ENCODE measurements around the gene ITPRID2. TPM values are rescaled to one million over a fixed set of nuclear protein-coding genes. Genes with fewer than 3 reads are reported as not detected.

Gene ITPRID2
- total RNA-seq, 2 experiments from 2014 or later: 42.5 to 50.8 TPM

GRCh38 chr2:181943411-181944124 is 52.0 kb downstream of the ITPRID2 start:
- CTCF ChIA-PET: no interaction called here
- Mint-ChIP-seq H3K4me3 (no peak overlapping the region), H3K27ac (no peak overlapping the region), H3K36me3 (ENCODE audit: low read depth) (no peaks in the 10 kb centered on the region), H3K4me1 (ENCODE audit: low read depth) (peaks cover 3% of the 10 kb centered on the region), H3K27me3 (peaks cover 11% of the 10 kb centered on the region), H3K9me3 (no peaks in the 10 kb centered on the region)
- TF ChIP-seq CTCF (IDR thresholded peaks at IDR 0.05): no peak
- POLR2A ChIA-PET: no interaction called here
- ATAC-seq (no peak), DNase-seq (no peak)
- intact Hi-C loops (cut with micrococcal nuclease): no loop called here

GRCh38 chr2:181944164-181944913 is 52.8 kb downstream of the ITPRID2 start:
- DNase-seq (no peak), ATAC-seq (no peak)
- ChIA-PET CTCF (no interaction called here), POLR2A (no interaction called here)
- no peaks in the 10 kb centered on the region for H3K36me3 Mint-ChIP-seq (ENCODE audit: low read depth)
- intact Hi-C loops (cut with micrococcal nuclease): no loop called here
- H3K27ac Mint-ChIP-seq: no peak overlapping the region
- H3K27me3 Mint-ChIP-seq: peaks cover 13% of the 10 kb centered on the region
- H3K9me3 Mint-ChIP-seq: no peaks in the 10 kb centered on the region
- H3K4me3 Mint-ChIP-seq: no peak overlapping the region
- TF ChIP-seq CTCF (IDR thresholded peaks at IDR 0.05): no peak
- H3K4me1 Mint-ChIP-seq (ENCODE audit: low read depth): peaks cover 3% of the 10 kb centered on the region

GRCh38 chr2:181944914-181945291 is 53.4 kb downstream of the ITPRID2 start:
- no peak for TF ChIP-seq CTCF (IDR thresholded peaks at IDR 0.05)
- DNase-seq: no peak
- ChIA-PET CTCF (interaction anchor here (0.9 kb wide), 1 partner anchor 10 kb away, joined by 3 read pairs; no protein-coding TSS in a partner anchor), POLR2A (no interaction called here)
- Mint-ChIP-seq H3K4me3 (no peak overlapping the region), H3K4me1 (ENCODE audit: low read depth) (peaks cover 3% of the 10 kb centered on the region), H3K36me3 (ENCODE audit: low read depth) (no peaks in the 10 kb centered on the region), H3K27ac (no peak overlapping the region), H3K9me3 (no peaks in the 10 kb centered on the region), H3K27me3 (peaks cover 13% of the 10 kb centered on the region)
- intact Hi-C loops (cut with micrococcal nuclease): no loop called here
- no peak for ATAC-seq

GRCh38 chr2:181946444-181947127 is 55.1 kb downstream of the ITPRID2 start:
- no peak for DNase-seq
- CTCF ChIA-PET: no interaction called here
- intact Hi-C loops (cut with micrococcal nuclease): no loop called here
- Mint-ChIP-seq H3K36me3 (ENCODE audit: low read depth) (no peaks in the 10 kb centered on the region), H3K4me3 (no peak overlapping the region), H3K4me1 (ENCODE audit: low read depth) (peaks cover 3% of the 10 kb centered on the region), H3K27me3 (peaks cover 12% of the 10 kb centered on the region), H3K9me3 (no peaks in the 10 kb centered on the region), H3K27ac (no peak overlapping the region)
- no peak for TF ChIP-seq CTCF (IDR thresholded peaks at IDR 0.05)
- ATAC-seq: no peak
- POLR2A ChIA-PET: no interaction called here

GRCh38 chr2:181947273-181947672 is 55.7 kb downstream of the ITPRID2 start:
- H3K27me3 Mint-ChIP-seq: peaks cover 12% of the 10 kb centered on the region

More at GRCh38 chr2:181947273-181947672, 55.7 kb downstream of the ITPRID2 start:
- Mint-ChIP-seq H3K4me3 (no peak overlapping the region), H3K36me3 (ENCODE audit: low read depth) (no peaks in the 10 kb centered on the region), H3K9me3 (no peaks in the 10 kb centered on the region), H3K4me1 (ENCODE audit: low read depth) (peaks cover 3% of the 10 kb centered on the region), H3K27ac (no peak overlapping the region)
- ATAC-seq (no peak), DNase-seq (no peak)
- CTCF ChIA-PET: no interaction called here
- POLR2A ChIA-PET: interaction anchor here (0.6 kb wide), 1 partner anchor 587 kb away, joined by 3 read pairs; no protein-coding TSS in a partner anchor
- intact Hi-C loops (cut with micrococcal nuclease): no loop called here
- no peak for TF ChIP-seq CTCF (IDR thresholded peaks at IDR 0.05)

Data from activated CD8-positive, alpha-beta T cell treated with anti-CD3 and anti-CD28 coated beads for 36 hours (primary cell).